SKM-1 (cell line): ENCODE data around the gene PALLD.

ENCODE experiments used
- DNase-seq: peaks from one replicate; lab custom pipeline; 2025; ENCODE audit not compliant: unreplicated experiment; lab: John Stamatoyannopoulos, UW

Gene PALLD

DNA sequence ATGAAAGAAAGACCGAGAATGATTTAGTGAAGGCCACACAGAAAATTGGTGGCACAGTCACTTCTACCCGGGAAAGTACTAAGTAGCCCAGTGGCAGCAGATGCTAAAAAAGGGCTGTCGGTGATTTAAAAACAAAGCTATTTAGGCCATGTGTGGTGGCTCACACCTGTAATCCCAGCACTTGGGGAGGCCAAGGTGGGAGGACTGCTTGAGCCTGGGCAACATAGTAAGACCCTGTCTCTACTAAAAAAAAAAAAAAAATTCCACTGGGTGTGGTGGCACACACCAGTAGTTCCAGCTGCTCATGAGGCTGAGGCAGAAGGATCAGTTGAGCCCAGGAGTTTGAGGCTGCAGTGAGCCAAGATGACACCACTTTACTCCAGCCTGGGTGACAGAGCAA, 369.0 kb downstream of the PALLD start:
- DNase-seq: no peak

- no peak for DNase-seq
Observed at GRCh38 chr4:168866635-168867034, 369.8 kb downstream of the PALLD start.

DNA sequence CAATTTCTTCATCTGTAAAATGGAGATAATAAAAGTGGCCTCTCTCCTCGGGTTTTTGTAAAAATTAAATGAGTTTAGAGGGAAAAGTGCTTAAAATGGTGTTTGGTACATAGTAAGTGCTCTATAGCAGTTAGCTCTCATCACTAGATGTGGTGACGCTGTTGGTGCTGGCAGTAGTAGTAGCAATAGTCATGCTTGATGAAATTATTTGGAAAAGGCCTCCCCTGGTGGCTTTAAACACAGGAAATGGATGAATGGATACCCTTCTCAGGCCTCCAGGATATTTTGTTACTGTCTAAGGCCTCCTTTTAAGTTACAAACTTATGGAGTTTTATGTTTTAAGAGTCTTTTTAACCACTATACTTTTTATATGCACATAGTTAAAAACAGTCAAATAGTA, 370.3 kb downstream of the PALLD start:
- no peak for DNase-seq

DNA sequence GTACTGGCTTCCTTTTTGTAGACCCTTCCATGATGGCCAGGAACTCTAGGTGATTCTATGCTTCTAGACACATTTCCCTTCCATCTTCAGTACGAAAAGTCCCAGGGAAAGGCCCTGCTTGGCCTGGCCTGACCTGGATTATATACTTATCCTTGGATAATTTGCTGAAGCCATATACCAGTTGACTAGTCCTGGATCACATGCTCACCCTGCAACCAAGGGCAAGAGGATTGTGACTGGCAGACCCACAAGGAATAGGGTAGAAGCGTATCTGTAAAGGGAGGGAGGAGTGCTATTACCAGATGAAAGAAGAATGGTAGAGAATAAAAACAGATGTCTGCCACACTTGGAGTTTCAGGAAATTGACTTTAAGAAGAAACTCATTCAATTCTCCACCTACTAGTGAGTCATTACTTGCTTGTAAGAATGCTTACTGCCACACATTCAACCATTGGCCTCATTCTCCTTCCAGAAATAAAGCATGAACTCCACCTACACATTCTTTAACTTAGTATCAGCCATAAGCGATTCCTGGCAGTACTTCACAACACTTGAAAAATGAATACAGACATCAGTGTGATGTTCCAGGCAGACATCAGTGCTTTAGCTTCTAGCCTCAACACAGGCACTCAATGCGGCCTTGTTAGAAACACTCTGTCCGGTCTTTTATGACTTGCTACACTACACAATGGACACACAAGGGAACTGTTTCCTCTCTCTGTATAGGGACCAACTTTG, 371.4 kb downstream of the PALLD start:
- no peak for DNase-seq

DNA sequence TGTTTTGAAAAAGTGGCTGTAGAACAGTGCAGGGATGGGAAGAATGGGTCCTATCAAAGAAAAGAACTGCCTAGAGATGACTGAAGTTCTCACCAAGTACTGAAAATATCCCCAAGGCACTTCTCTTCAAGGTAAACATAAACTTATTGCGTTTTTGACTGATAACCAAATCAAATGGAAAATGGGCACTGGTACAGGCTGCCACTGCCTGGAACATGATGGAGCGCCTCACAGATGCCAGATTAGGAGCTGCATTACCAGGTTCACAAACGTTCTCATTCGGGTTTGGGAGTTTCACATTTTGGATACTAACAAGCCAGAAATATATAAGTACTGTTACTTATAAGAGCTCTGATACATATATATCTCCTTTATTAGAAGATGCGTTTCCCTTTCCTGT, 371.9 kb downstream of the PALLD start:
- DNase-seq: no peak

- DNase-seq: no peak
Observed at GRCh38 chr4:168870004-168870403, 373.2 kb downstream of the PALLD start.

GRCh38 chr4:168871632-168872031, 374.8 kb downstream of the PALLD start:
- no peak for DNase-seq

GRCh38 chr4:168874083-168874482, 377.2 kb downstream of the PALLD start:
- no peak for DNase-seq

GRCh38 chr4:168876106-168876505, 379.3 kb downstream of the PALLD start:
- no peak for DNase-seq

DNA sequence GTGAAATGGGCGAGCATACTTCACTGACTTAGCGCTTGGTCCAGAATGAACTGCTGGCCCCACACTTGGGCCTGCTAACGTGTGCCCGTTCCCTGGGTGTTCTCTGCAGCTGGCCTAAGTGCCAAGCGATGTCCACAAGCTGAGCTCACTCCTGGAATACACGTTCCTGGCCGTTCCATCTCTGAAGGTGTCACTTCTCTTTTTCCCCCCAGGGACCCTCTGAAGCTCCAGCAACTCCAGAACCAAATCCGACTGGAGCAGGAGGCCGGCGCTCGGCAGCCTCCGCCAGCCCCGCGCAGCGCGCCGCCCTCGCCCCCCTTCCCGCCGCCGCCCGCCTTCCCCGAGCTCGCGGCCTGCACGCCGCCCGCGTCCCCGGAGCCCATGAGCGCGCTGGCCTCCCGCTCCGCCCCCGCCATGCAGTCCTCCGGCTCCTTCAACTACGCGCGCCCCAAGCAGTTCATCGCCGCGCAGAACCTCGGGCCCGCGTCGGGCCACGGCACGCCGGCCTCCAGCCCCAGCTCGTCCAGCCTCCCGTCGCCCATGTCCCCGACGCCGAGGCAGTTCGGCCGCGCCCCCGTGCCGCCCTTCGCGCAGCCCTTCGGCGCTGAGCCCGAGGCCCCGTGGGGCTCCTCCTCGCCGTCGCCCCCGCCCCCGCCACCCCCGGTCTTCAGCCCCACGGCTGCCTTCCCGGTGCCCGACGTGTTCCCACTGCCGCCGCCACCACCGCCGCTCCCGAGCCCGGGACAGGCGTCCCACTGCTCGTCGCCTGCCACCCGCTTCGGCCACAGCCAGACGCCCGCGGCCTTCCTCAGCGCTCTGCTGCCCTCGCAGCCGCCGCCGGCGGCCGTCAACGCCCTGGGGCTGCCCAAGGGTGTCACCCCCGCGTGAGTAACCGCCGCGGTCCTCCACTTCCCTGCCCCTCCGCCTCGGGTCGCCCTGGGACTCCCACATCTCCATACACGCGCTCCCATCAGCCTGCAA, 380.9 kb downstream of the PALLD start:
- no peak for DNase-seq

DNA sequence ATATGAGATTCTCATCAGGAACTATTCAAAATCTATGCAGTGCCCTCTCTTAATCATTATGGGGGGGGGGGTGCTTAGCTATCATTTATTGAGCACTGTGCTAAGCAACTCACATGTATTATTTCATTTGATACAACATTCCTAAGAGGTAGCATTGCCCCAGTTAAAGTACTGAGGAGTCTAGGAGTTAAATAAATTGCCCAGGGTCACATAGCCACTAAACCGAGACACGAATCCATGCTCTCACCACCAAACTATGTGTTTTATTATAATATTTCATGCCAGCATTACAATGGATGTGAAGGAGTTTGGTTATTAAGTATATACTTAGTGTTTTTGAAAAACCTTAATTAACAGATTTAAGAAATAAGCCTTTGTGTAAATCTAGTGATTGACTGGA, 381.8 kb downstream of the PALLD start:
- DNase-seq: no peak

DNA sequence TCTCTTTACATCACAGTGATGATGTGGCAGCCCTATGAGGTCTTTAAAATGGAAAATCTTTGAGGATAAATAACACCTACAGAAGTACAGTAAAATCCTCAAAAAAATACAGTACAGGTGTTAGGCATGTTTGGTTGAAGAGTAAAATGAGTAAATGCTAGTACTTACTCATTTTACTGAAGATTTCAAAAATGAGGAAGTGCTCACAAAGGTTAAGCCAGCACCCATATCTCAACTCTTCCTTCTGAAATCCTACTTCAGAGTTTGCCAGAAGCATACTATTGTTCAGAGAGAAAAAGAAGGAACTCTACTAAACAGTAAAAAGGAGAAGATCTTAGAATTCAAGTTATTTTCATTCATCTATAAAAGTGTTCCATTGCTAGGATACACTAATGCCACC, 382.3 kb downstream of the PALLD start:
- peak; percentile 45 for DNase-seq

DNA sequence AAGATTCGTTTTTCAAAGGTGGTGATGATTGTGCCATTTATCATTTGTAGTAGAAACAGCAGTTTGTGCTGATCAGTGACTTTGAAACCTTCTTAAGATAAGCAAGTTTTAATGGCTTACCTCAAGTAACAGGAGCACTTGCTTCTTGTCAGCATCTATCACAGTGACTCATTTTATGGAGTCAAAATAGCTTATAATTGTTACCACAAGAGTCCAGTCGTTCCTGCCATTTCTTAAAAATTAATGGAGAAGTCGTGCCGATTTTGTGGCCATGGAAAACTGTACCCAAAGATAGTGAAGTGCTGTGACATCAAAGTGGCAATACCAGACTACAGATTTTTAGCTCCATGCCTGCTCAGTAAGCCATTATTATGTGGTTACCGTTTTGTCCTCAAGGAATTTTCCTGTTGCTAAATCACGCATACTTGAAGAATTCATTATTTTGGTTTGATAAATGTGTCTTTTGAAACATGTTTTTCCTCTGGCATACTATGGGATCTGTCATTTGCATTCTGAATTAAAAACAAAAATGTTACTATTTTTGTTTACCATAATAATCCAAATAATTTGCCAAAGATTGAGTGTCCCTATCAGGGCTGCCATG, 383.3 kb downstream of the PALLD start:
- no peak for DNase-seq

DNA sequence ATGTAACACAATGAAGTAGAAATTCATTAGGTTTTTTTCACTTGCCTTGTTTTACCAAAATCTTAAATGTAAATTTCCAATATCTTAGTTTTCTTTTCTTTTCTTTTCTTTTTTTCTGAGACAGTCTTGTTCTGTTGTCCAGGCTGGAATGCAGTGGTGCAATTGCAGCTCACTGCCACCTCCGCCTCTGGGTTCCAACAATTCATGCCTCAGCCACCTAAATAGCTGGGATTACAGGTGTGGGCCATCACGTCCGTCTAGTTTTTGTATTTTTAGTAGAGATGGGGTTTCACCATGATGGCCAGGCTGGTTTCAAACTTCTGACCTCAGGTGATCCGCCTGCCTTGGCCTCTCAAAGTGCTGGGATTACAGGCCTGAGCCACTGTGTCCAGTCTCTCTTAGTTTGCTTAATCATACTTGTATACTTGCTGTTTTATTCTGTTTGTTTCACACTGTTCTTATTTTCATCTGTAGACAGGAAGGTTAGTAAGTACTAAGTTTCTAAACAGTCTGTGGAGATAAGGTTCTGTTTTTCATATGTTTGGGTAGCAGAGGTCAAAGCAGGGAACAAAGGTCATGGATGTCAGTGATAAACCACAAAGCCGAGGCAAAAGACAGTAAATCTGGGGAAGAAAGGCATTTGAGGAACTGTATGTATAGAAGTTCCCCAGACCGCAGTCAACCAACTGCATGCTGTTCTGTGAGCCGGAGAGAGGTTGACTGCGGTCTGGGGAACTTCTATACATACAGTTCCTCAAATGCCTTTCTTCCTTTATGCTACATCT, 384.2 kb downstream of the PALLD start:
- peak; percentile 98 for DNase-seq

DNA sequence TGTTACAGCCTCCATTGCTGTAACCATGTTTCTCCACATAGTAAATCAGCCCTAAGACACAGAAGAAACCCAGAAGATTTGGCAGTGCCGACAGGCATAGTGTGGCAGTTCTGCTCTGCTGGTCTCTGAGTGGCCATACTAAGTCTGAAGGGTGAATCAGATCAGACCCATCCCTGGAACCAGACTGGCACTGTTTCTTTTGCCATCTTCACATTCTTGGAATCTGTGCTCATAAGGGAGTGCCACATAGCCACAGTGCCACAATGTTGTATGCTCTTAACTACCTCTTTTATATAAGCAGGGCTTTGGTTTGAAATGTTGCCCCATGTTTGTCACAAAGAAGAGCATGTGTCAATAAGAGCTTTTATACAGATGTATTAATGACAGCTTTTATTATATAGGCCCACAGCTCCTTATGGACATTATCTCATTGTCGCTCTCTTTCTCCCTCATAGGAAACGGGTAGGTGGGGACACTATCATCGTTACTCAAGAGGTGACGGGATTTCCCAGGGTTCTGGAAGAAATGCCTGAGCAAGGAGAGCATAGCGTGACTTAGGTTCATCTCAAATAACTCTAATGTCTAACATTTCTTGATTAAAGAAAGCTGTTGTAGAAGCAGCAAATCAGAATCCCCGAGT, 385.0 kb downstream of the PALLD start:
- no peak for DNase-seq

DNA sequence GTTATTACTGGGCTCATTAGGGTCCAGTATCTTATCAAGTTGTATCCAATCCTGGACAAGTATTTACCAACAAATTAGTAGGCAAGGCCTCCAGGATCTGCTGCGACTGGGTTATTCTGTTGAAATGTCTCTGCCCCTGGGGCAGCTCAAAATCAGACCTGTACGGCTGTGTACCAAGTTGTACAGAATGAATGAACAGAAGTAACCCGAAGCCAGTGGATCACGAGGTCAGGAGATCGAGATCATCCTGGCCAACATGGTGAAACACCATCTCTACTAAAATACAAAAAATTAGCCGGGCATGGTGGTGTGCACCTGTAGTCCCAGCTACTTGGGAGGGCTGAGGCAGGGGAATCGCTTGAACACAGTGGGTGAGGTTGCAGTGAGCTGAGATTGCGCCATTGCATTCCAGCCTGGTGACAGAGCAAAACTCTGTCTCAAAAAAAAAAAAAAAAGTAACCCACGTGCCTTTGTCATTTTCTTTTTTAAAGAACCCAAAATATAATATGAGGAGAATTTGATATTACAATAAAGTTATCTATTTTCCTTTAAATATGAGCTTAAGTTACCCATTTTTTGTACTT, 385.9 kb downstream of the PALLD start:
- DNase-seq: no peak

DNA sequence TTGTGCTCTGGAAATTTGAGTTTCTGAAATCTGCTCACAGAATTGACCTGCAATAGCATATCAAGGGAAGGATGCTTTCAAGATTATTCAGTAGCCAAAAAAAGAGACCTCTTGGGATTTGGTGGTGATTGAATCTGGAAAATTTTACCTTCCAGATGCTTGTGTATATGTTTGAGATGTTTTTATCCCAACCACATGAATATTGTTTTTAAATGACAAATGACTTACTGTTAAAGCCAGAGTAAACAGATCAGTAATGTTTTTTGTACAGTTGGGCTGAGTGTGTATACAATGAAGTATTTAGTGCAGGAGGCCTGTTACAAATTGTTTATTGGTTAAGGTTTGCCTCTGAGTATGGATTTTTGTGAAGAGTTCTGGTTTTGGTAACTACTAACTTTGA, 386.7 kb downstream of the PALLD start:
- DNase-seq: no peak

DNA sequence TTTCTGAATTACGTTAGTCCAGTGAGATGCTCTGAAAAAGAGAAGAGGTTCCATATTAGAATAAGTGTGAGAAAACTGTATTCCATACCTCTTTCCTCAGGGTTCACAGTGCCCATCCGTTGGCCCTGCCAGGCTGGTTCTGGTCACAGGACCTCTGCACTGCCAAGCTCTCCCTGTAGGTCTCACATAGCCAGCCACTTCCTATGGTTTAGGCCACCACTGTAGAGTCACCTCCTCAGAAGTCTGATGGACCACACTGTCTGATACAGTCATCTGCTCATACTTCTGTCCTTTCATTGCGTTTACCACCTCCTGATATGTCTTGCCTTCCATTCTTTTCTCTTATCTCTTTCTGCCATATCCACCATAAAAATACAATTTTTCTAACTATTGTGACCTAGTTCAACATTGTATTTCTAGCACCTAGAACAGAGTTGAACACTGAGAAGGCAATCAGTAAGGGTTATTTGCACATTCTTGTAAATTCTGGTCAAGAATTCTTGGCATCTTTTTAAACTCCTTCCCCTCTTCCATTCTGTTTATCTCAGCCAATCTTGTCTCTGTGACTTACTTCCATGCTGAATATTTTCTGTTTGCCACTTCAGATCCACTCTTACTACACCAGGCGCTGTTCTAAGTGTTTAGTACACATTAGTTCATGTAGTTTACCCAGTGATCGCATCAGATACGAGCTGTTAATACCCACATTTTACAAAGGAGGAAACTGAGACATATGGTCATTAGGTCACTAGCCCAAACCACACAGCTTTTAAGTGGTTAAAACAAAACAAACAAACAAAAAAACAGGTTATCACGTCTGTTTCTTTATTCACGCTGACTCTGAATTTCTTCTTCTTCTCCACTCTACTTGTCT, 387.6 kb downstream of the PALLD start:
- no peak for DNase-seq

- DNase-seq: no peak
Observed at GRCh38 chr4:168885400-168885799, 388.5 kb downstream of the PALLD start.
